ENCODE data around the gene SPON1. TPM values are rescaled to one million over a fixed set of nuclear protein-coding genes. Genes with fewer than 3 reads are reported as not detected.
"Not testable (repeated sequence)": the region's sequence is repeated elsewhere in the genome, so short reads cannot be mapped to it uniquely, and the experiment has no call there.

Gene SPON1
- total and polyA plus RNA-seq, 10 of the 15 experiments (the other 5 are each of a cell fraction or from before 2014, with no cell fraction given) = 0.13 to 1.1 (median 0.18) TPM; not detected in 5

DNA sequence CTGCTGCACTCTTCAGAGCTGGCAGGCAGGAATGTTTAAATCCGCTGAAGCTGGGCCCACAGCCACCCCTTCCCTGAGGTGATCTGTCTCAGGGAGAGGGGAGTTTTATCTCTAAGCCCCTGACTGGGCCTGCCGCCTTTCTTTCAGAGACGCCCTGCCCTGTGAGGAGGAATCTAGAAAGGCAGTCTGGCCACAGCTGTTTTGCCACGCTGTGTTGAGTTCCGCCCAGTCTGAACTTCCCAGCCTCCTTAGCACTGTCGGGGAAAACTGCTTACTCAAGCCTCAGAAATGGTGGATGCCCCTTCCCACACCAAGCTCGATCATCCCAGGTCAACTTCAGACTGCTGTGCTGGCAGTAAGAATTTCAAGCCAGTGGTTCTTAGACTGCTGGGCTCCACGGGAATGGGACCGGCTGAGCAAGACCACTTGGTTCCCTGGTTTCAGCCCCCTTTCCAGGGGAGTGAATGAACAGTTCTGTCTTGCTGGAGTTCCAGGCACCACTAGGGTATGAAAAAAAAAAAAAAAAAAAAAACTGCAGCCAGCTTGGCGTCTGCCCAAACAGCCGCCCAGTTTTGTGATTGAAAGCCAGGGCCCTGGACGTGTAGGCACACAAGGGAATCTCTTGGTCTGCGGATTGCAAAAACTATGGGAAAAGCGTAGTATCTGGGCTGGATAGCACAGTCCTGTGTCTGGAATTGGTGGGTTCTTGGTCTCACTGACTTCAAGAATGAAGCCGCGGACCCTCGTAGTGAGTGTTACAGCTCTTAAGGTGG lies 127.4 kb downstream of the SPON1 start:
- H3K27ac ChIP-seq (ENCODE audit: control insufficient read depth, insufficient read depth) = no peak overlapping the region
- WGBS (ENCODE audit: insufficient coverage, insufficient replicate concordance, low lambda C conversion rate, missing lambda C conversion rate) = 47% methylated on average over 17 of the region's 17 CpGs
- BruUV-seq (replicated peaks) = no TSS peak
- H3K4me3 ChIP-seq = no peak overlapping the region
- H3K27me3 ChIP-seq (replicated peaks in 1 of 2; ENCODE audit: control insufficient read depth in 2 of 2, insufficient read depth in 2 of 2, low read length in 1 of 2) = peaks cover 0 to 1% of the 10 kb centered on the region in 2 experiments; a peak in 1 of 4 replicates
- DNase-seq (ENCODE audit: low read depth, low spot score) (no peak), FAIRE-seq (no peak), ATAC-seq (no peak)
- CTCF ChIA-PET = no interaction called here
- intact Hi-C loops (cut with micrococcal nuclease; ENCODE audit: unreplicated experiment) (no loop called here), in situ Hi-C loops (cut with MboI) (no loop called here)
- H3K9ac ChIP-seq (ENCODE audit: control insufficient read depth, insufficient read depth, low read length) = no peak overlapping the region
- H3K36me3 ChIP-seq (ENCODE audit: control insufficient read depth in 2 of 2, insufficient read depth in 2 of 2, low read length in 1 of 2) = no peaks in the 10 kb centered on the region
- no peak for TF ChIP-seq NRF1 (conservative IDR thresholded peaks at IDR 0.05; ENCODE audit: low read depth, low read length)
- TF ChIP-seq, protein P1, sequence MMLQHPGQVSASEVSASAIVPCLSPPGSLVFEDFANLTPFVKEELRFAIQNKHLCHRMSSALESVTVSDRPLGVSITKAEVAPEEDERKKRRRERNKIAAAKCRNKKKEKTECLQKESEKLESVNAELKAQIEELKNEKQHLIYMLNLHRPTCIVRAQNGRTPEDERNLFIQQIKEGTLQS (IDR thresholded peaks at IDR 0.05; ENCODE audit: borderline replicate concordance, extremely low read depth, low read depth, low read length) = no peak
- TF ChIP-seq POLR2AphosphoS5 (IDR thresholded peaks at IDR 0.05; ENCODE audit: low read length) = no peak
- no peak for TF ChIP-seq NFYA (IDR thresholded peaks at IDR 0.05; ENCODE audit: borderline replicate concordance, low read depth, low read length)
- no peak for TF ChIP-seq ZNF622 (IDR thresholded peaks at IDR 0.05)
- no peak for TF ChIP-seq ESRRA (IDR thresholded peaks at IDR 0.05; ENCODE audit: low read length)
- TF ChIP-seq ZNF217 (IDR thresholded peaks at IDR 0.05) = no peak
- no peak for TF ChIP-seq ETV6 (conservative IDR thresholded peaks at IDR 0.05 in 1 of 2, IDR thresholded peaks at IDR 0.05 in 1 of 2; ENCODE audit: borderline replicate concordance in 1 of 2, low read depth in 1 of 2)
- no peak for TF ChIP-seq DPF2 (IDR thresholded peaks at IDR 0.05)
- TF ChIP-seq YBX1 (IDR thresholded peaks at IDR 0.05) = no peak
- TF ChIP-seq FOXM1 (IDR thresholded peaks at IDR 0.05; ENCODE audit: low read depth, low read length) = no peak
- TF ChIP-seq, protein P2, sequence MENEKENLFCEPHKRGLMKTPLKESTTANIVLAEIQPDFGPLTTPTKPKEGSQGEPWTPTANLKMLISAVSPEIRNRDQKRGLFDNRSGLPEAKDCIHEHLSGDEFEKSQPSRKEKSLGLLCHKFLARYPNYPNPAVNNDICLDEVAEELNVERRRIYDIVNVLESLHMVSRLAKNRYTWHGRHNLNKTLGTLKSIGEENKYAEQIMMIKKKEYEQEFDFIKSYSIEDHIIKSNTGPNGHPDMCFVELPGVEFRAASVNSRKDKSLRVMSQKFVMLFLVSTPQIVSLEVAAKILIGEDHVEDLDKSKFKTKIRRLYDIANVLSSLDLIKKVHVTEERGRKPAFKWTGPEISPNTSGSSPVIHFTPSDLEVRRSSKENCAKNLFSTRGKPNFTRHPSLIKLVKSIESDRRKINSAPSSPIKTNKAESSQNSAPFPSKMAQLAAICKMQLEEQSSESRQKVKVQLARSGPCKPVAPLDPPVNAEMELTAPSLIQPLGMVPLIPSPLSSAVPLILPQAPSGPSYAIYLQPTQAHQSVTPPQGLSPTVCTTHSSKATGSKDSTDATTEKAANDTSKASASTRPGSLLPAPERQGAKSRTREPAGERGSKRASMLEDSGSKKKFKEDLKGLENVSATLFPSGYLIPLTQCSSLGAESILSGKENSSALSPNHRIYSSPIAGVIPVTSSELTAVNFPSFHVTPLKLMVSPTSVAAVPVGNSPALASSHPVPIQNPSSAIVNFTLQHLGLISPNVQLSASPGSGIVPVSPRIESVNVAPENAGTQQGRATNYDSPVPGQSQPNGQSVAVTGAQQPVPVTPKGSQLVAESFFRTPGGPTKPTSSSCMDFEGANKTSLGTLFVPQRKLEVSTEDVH (IDR thresholded peaks at IDR 0.05; ENCODE audit: low read depth, partially characterized antibody) = no peak
- H3K79me2 ChIP-seq (ENCODE audit: control insufficient read depth, insufficient read depth, low read length) = no peaks in the 10 kb centered on the region
- no peaks in the 10 kb centered on the region for H4K20me1 ChIP-seq (ENCODE audit: control insufficient read depth, insufficient read depth)
- no peaks in the 10 kb centered on the region for H3K4me1 ChIP-seq (ENCODE audit: control insufficient read depth, insufficient read depth, low read length)
- POLR2A ChIA-PET = no interaction called here
- no peak overlapping the region for H3K4me2 ChIP-seq (ENCODE audit: control insufficient read depth, insufficient read depth)
- H3K9me3 ChIP-seq (replicated peaks; ENCODE audit: control insufficient read depth, insufficient read depth, low read length) = no peaks in the 10 kb centered on the region
- RAD21 ChIA-PET (ENCODE audit: unreplicated experiment) = no interaction called here
- SMC1A ChIA-PET (ENCODE audit: uncharacterized antibody, unreplicated experiment) = interaction anchor here (1.5 kb wide), 1 partner anchor 18 kb away, joined by 3 read pairs; no protein-coding TSS in a partner anchor
- no peak overlapping the region for H2AFZ ChIP-seq (ENCODE audit: control insufficient read depth, low read depth, low read length)

DNA sequence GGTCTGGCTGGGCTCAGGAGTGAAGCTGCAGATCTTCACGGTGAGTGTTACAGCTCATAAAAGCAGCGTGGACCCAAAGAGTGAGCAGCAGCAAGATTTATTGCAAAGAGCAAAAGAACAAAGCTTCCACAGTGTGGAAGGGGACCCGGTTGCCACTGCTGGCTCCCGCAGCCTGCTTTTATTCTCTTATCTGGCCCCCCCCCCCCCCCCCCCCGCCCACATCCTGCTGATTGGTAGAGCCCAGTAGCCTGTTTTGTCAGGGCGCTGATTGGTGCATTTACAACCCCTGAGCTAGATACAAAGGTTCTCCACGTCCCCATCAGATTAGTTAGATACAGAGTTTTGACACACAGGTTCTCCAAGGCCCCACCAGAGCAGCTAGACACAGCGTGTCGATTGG lies 128.1 kb downstream of the SPON1 start:
- H3K9ac ChIP-seq (ENCODE audit: control insufficient read depth, insufficient read depth, low read length); in situ Hi-C loops (cut with MboI); H4K20me1 ChIP-seq (ENCODE audit: control insufficient read depth, insufficient read depth); H3K27ac ChIP-seq (ENCODE audit: control insufficient read depth, insufficient read depth); H3K79me2 ChIP-seq (ENCODE audit: control insufficient read depth, insufficient read depth, low read length); intact Hi-C loops (cut with micrococcal nuclease; ENCODE audit: unreplicated experiment); POLR2A ChIA-PET; H2AFZ ChIP-seq (ENCODE audit: control insufficient read depth, low read depth, low read length); H3K36me3 ChIP-seq (ENCODE audit: control insufficient read depth in 2 of 2, insufficient read depth in 2 of 2, low read length in 1 of 2); H3K4me2 ChIP-seq (ENCODE audit: control insufficient read depth, insufficient read depth); H3K4me3 ChIP-seq; H3K4me1 ChIP-seq (ENCODE audit: control insufficient read depth, insufficient read depth, low read length); FAIRE-seq; DNase-seq (ENCODE audit: low read depth, low spot score); ATAC-seq; BruUV-seq (replicated peaks); H3K9me3 ChIP-seq (replicated peaks; ENCODE audit: control insufficient read depth, insufficient read depth, low read length); SMC1A ChIA-PET (ENCODE audit: uncharacterized antibody, unreplicated experiment); RAD21 ChIA-PET (ENCODE audit: unreplicated experiment); H3K27me3 ChIP-seq (replicated peaks in 1 of 2; ENCODE audit: control insufficient read depth in 2 of 2, insufficient read depth in 2 of 2, low read length in 1 of 2); CTCF ChIA-PET: not testable (repeated sequence)
- 40% methylated on average over 8 of the region's 9 CpGs for WGBS (ENCODE audit: insufficient coverage, insufficient replicate concordance, low lambda C conversion rate, missing lambda C conversion rate)
